ENCODE data around the gene CALD1.

DNA sequence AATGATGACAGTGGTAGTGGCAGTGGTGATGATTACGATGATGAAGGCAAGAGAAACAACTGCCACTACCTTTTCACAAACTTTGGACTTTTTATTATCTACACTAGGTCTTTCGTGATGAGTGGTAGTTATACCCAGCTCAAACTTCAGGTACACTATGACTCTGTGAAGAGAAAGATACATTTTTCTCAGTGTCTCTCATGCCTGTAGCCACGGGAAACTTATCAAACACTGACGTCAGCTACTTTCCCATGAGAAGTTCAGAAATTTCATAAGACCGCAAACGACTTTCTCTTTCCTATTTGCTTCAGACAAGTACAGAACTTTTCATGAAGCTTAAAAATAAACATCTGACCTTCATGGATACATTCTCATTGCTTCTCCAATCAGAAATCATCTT is 57.0 kb downstream of the CALD1 start:
- TF ChIP-seq, protein P1, sequence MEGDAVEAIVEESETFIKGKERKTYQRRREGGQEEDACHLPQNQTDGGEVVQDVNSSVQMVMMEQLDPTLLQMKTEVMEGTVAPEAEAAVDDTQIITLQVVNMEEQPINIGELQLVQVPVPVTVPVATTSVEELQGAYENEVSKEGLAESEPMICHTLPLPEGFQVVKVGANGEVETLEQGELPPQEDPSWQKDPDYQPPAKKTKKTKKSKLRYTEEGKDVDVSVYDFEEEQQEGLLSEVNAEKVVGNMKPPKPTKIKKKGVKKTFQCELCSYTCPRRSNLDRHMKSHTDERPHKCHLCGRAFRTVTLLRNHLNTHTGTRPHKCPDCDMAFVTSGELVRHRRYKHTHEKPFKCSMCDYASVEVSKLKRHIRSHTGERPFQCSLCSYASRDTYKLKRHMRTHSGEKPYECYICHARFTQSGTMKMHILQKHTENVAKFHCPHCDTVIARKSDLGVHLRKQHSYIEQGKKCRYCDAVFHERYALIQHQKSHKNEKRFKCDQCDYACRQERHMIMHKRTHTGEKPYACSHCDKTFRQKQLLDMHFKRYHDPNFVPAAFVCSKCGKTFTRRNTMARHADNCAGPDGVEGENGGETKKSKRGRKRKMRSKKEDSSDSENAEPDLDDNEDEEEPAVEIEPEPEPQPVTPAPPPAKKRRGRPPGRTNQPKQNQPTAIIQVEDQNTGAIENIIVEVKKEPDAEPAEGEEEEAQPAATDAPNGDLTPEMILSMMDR (IDR thresholded peaks at IDR 0.05; ENCODE audit: low read length) = no peak
- no peak for TF ChIP-seq EZH2 (IDR thresholded peaks at IDR 0.05; ENCODE audit: borderline replicate concordance, low read length)

Data from OCI-LY1 (cell line).